ENCODE data around the gene FBXL13. TPM values are rescaled to one million over a fixed set of nuclear protein-coding genes. Genes with fewer than 3 reads are reported as not detected.
"Not testable (repeated sequence)": the region's sequence is repeated elsewhere in the genome, so short reads cannot be mapped to it uniquely, and the experiment has no call there.

FBXL13 gene
- polyA plus RNA-seq, 1 experiment: 0.20 TPM

DNA sequence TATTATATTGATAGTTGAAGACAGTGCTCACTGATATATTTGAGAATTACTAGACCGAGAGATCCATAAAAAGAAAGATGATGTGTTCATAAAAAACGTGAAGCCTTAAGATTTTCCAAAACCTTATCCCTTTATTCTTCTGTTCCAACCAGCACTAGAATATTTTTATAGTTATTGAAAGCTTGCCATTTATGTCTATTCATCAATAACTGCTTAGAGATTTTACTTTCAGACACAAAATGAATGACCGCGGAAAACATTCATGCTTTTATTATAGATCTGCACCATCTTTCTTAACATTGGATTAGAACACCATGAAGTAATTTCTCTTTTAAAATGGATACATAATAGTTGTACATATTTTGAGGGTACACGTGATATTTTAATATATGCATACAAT is 77.6 kb downstream of the FBXL13 start:
- DNase-seq (ENCODE audit: low read depth): no peak
- H3K4me3 ChIP-seq (ENCODE audit: low read depth, low read length): no peak overlapping the region
- H3K36me3 ChIP-seq (ENCODE audit: control insufficient read depth, insufficient read depth, low read length): no peaks in the 10 kb centered on the region
- POLR2A ChIA-PET: no interaction called here
- no peaks in the 10 kb centered on the region; the same call in 1 of the 2 replicates for H3K27me3 ChIP-seq (ENCODE audit: control insufficient read depth, insufficient read depth, low read length)
- TF ChIP-seq CTCF (IDR thresholded peaks at IDR 0.05; ENCODE audit: insufficient read depth, low read depth, low read length): no peak
- CTCF ChIA-PET: no interaction called here

- H3K36me3 ChIP-seq (ENCODE audit: control insufficient read depth, insufficient read depth, low read length); H3K27me3 ChIP-seq (ENCODE audit: control insufficient read depth, insufficient read depth, low read length); POLR2A ChIA-PET; CTCF ChIA-PET; DNase-seq (ENCODE audit: low read depth); H3K4me3 ChIP-seq (ENCODE audit: low read depth, low read length): not testable (repeated sequence)
These were observed 79.0 kb downstream of the FBXL13 start for GRCh38 chr7:102995609-102996008.

DNA sequence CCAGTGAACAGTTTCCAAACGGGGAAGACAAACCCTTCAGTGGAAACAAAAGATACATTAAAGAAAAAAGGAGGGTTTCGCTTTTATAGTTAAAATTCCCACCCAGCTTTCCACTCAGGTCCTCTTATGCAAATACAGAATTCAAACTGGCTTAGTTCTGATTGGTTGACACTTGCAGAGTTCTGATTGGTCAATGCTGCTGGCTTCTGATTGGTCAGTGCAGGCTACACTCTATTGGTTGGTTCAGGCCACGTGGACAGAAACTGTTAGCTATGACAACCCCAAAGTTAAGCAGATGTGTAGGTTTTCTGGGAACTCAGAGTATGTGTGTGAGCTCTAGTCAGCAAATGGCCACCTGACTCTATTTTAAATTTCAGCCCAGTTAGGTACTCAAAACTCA is 80.0 kb downstream of the FBXL13 start:
- no peak for TF ChIP-seq CTCF (IDR thresholded peaks at IDR 0.05; ENCODE audit: insufficient read depth, low read depth, low read length)
- H3K27me3 ChIP-seq (ENCODE audit: control insufficient read depth, insufficient read depth, low read length): no peaks in the 10 kb centered on the region
- ChIA-PET POLR2A (no interaction called here), CTCF (interaction anchor here (0.6 kb wide), 1 partner anchor 30 kb away, joined by 3 read pairs; no protein-coding TSS in a partner anchor)
- H3K36me3 ChIP-seq (ENCODE audit: control insufficient read depth, insufficient read depth, low read length): no peaks in the 10 kb centered on the region
- no peak for DNase-seq (ENCODE audit: low read depth)
- H3K4me3 ChIP-seq (ENCODE audit: low read depth, low read length): no peak overlapping the region

DNA sequence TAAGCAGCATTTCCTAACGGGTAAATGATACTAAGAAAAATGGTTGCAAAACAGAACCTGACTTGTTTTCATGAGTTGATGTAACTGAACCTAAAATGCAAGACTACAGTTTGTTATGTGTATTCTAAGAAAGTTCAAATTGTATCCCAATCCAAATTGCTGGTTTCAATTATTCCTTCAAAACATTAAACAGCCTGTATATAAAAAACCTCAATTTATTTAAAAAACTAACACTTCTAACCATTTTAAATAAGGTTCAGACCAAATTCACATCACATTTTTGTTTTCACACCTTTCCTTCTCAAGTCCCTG is 80.9 kb downstream of the FBXL13 start:
- no peak overlapping the region for H3K4me3 ChIP-seq (ENCODE audit: low read depth, low read length)
- DNase-seq (ENCODE audit: low read depth): no peak
- no peaks in the 10 kb centered on the region for H3K27me3 ChIP-seq (ENCODE audit: control insufficient read depth, insufficient read depth, low read length)
- H3K36me3 ChIP-seq (ENCODE audit: control insufficient read depth, insufficient read depth, low read length): no peaks in the 10 kb centered on the region
- no peak for TF ChIP-seq CTCF (IDR thresholded peaks at IDR 0.05; ENCODE audit: insufficient read depth, low read depth, low read length)
- POLR2A ChIA-PET: no interaction called here
- CTCF ChIA-PET: no interaction called here

DNA sequence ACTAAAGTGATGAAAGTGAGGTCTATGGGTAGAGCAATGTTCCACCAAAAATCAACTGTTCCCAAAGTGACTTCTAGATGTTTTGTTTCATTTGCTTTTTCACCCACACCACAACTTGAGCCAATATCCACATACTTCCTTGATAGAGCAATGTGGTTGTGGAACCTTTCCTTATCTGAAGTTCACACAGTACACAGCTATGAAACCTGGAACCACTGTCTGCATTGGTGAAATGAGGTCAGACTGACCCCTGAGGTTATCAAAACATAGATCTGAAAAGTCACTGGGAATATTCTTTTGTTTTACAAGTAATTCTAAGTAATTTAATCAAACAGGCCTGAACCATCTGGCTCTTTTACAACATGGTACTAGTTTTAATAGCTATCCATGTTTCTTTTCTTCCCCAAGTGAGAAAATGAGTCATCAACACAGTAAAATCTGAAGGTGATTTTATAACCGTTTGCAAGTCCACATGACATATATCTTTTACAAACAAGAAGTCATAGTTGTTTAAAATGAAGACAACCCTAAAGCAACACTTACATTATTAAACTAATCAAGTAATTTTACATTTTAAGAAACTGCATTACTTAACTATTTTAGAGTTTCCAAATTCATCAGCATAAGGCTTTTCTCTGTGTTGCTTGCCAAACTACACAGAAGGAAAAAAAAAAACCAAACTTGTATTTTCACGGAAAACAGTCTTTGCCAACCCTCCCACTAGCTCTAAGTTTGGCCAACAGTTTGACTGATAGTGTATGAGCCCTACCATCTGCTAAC is 81.5 kb downstream of the FBXL13 start:
- CTCF ChIA-PET: no interaction called here
- POLR2A ChIA-PET: no interaction called here
- Histone ChIP-seq H3K4me3 (ENCODE audit: low read depth, low read length) (no peak overlapping the region), H3K27me3 (ENCODE audit: control insufficient read depth, insufficient read depth, low read length) (no peaks in the 10 kb centered on the region), H3K36me3 (ENCODE audit: control insufficient read depth, insufficient read depth, low read length) (no peaks in the 10 kb centered on the region)
- TF ChIP-seq CTCF (IDR thresholded peaks at IDR 0.05; ENCODE audit: insufficient read depth, low read depth, low read length): no peak
- peak; percentile 53 for DNase-seq (ENCODE audit: low read depth)

DNA sequence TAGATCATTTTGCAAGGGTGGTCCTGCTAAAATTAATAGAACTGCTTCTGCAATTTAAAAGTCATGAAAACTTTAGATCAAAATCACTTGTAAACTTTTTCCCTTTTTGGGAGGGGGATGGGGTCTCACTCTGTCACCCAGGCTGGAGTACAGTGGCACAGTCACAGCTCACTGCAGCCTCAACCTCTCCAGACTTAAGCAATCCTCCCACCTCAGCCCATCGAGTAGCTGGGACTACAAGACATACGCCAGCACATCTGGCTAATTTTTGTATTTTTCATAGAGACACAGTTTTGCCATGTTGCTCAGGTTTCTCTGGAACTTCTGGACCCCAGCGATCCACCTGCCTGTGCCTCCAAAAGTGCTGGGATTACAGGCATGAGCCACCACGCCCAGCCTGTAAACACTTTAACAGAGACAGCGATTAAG is 82.1 kb downstream of the FBXL13 start:
- no peak for TF ChIP-seq CTCF (IDR thresholded peaks at IDR 0.05; ENCODE audit: insufficient read depth, low read depth, low read length)
- ChIA-PET POLR2A (no interaction called here), CTCF (no interaction called here)
- no peak for DNase-seq (ENCODE audit: low read depth)
- H3K27me3 ChIP-seq (ENCODE audit: control insufficient read depth, insufficient read depth, low read length): no peaks in the 10 kb centered on the region
- no peak overlapping the region for H3K4me3 ChIP-seq (ENCODE audit: low read depth, low read length)
- H3K36me3 ChIP-seq (ENCODE audit: control insufficient read depth, insufficient read depth, low read length): no peaks in the 10 kb centered on the region
